Motor neuron (in vitro differentiated cells): ENCODE data around the gene ZNF629. TPM values are rescaled to one million over a fixed set of nuclear protein-coding genes. Genes with fewer than 3 reads are reported as not detected.

Experiments
- ATAC-seq, 8 experiments: fragments of 200-7000 bp; cut with Tn5 transposase; replicated peaks in 6 of 8; 2 replicates each; pipeline ENCODE4 v1.8.0; 2021; ENCODE audit warnings: mild to moderate bottlenecking in 8 of 8, moderate library complexity in 8 of 8
- H3K27ac ChIP-seq, 2 donors: fragments of 250-450 bp; sonication (Bioruptor Pico); 2 replicates each; pipeline ENCODE4 v1.9.0; 2021; ENCODE audit warnings: antibody characterized with exemption in 2 of 2, mild to moderate bottlenecking in 2 of 2, moderate library complexity in 1 of 2
- H3K4me1 ChIP-seq, 2 donors: fragments of 250-450 bp; sonication (Bioruptor Pico); replicated peaks in 1 of 2; 2 replicates each; pipeline ENCODE4 v1.6.1; 2021; ENCODE audit warnings: antibody characterized with exemption in 2 of 2, mild to moderate bottlenecking in 2 of 2, moderate library complexity in 1 of 2
- H3K4me3 ChIP-seq, 5 donors: fragments of 250-450 bp; sonication (Bioruptor Pico); 2 replicates each; pipeline ENCODE4 v1.9.0; 2021; ENCODE audit warnings: antibody characterized with exemption in 5 of 5, mild to moderate bottlenecking in 5 of 5, moderate library complexity in 4 of 5
- WGBS, 10 experiments: fragments of 450-650 bp; shearing (Covaris generic); methylation state at CpG; one replicate each; pipeline ENCODE4 v1.0.0; 2022; 5-methylcytosine and 5-hydroxymethylcytosine counted together
- in situ Hi-C, 9 experiments: fragments of 400-800 bp; cut with MboI; loops; one replicate each; pipeline ENCODE4 v1.15.0; 2021; ENCODE audit warnings: low sequenced_read_pairs in 9 of 9, low pct_unique_long_range_greater_than_20kb in 2 of 9; ENCODE audit not compliant: unreplicated experiment in 9 of 9
- total RNA-seq, 8 experiments: library from RNA; unstranded; fragments of 300-600 nt; gene quantifications; 2 replicates each; pipeline versions ENCODE4 v1.2.3 to v1.2.4, GENCODE V29; 2022

ZNF629 gene
- total RNA-seq, 8 experiments from 2014 or later: 7.9 to 32.4 (median 21.1) TPM

GRCh38 chr16:30783280-30784109 lies 3.5 kb downstream of the ZNF629 start:
- 93 to 100% (median 98%) methylated on average over 3 to 13 of the region's 57 CpGs; no CpG with 5 or more reads in 5 of the 10 experiments for WGBS, 10 experiments
- no peak overlapping the region for H3K4me3 ChIP-seq
- ATAC-seq: no peak
- in situ Hi-C loops: loop anchor here in 2 of 9 experiments (25.0 kb wide), 1 partner anchor 104 kb away; the partner anchor contains the start of genes BCL7C (in 2 of the 2) and CTF1 (in 2 of the 2)
- H3K4me1 ChIP-seq: peaks cover 7 to 12% of the 10 kb centered on the region in 2 donors
- H3K27ac ChIP-seq: no peak overlapping the region

GRCh38 chr16:30782486-30783279 lies 4.3 kb downstream of the ZNF629 start:
- Histone ChIP-seq H3K4me1 (peaks cover 8 to 9% of the 10 kb centered on the region in 2 donors), H3K4me3 (no peak overlapping the region), H3K27ac (no peak overlapping the region)
- WGBS, 10 experiments: 84 to 99% (median 97%) methylated on average over 8 to 29 of the region's 63 CpGs; no CpG with 5 or more reads in 4 of the 10 experiments
- ATAC-seq: no peak
- in situ Hi-C loops: loop anchor here in 2 of 9 experiments (25.0 kb wide), 1 partner anchor 105 kb away; the partner anchor contains the start of genes BCL7C (in 2 of the 2) and CTF1 (in 2 of the 2)

GRCh38 chr16:30780549-30780948 lies 6.5 kb downstream of the ZNF629 start:
- in situ Hi-C loops: loop anchor here in 2 of 9 experiments (25.0 kb wide), 1 partner anchor 107 kb away; the partner anchor contains the start of genes BCL7C (in 2 of the 2) and CTF1 (in 2 of the 2)
- 85 to 100% (median 91%) methylated on average over 1 to 4 of the region's 4 CpGs; no CpG with 5 or more reads in 4 of the 10 experiments for WGBS, 10 experiments
- Histone ChIP-seq H3K4me1 (peaks cover 15 to 18% of the 10 kb centered on the region in 2 donors), H3K4me3 (no peak overlapping the region), H3K27ac (no peak overlapping the region)
- no peak for ATAC-seq

- peaks cover 14 to 18% of the 10 kb centered on the region in 2 donors for H3K4me1 ChIP-seq
- in situ Hi-C loops: loop anchor here in 2 of 9 experiments (25.0 kb wide), 1 partner anchor 107 kb away; the partner anchor contains the start of genes BCL7C (in 2 of the 2) and CTF1 (in 2 of the 2)
- ATAC-seq: no peak
- H3K27ac ChIP-seq: no peak overlapping the region
- 71 to 100% methylated on average over 1 to 2 of the region's 3 CpGs; no CpG with 5 or more reads in 8 of the 10 experiments for WGBS, 10 experiments
- H3K4me3 ChIP-seq: no peak overlapping the region
These were observed 7.0 kb downstream of the ZNF629 start for GRCh38 chr16:30780021-30780420.

GRCh38 chr16:30779596-30779995 lies 7.4 kb downstream of the ZNF629 start:
- in situ Hi-C loops: loop anchor here in 2 of 9 experiments (25.0 kb wide), 1 partner anchor 108 kb away; the partner anchor contains the start of genes BCL7C (in 2 of the 2) and CTF1 (in 2 of the 2)
- 20 to 100% (median 93%) methylated on average over 1 to 3 of the region's 6 CpGs; no CpG with 5 or more reads in 4 of the 10 experiments for WGBS, 10 experiments
- no peak for ATAC-seq

GRCh38 chr16:30778549-30779244 lies 8.3 kb downstream of the ZNF629 start:
- H3K4me3 ChIP-seq: no peak overlapping the region
- no peak for ATAC-seq
- H3K4me1 ChIP-seq: peaks cover 20 to 22% of the 10 kb centered on the region in 2 donors
- no peak overlapping the region for H3K27ac ChIP-seq
- WGBS, 10 experiments: 33 to 100% (median 100%) methylated on average over 1 to 2 of the region's 14 CpGs; no CpG with 5 or more reads in 7 of the 10 experiments
- in situ Hi-C loops: loop anchor here in 2 of 9 experiments (25.0 kb wide), 1 partner anchor 109 kb away; the partner anchor contains the start of genes BCL7C (in 2 of the 2) and CTF1 (in 2 of the 2)

More at GRCh38 chr16:30779596-30779995, 7.4 kb downstream of the ZNF629 start:
- Histone ChIP-seq H3K4me3 (no peak overlapping the region), H3K27ac (no peak overlapping the region), H3K4me1 (peaks cover 18 to 22% of the 10 kb centered on the region in 2 donors)

- ATAC-seq: no peak
- H3K4me3 ChIP-seq: no peak overlapping the region
- H3K4me1 ChIP-seq: peaks cover 20 to 22% of the 10 kb centered on the region in 2 donors
- in situ Hi-C loops: loop anchor here in 2 of 9 experiments (25.0 kb wide), 1 partner anchor 110 kb away; the partner anchor contains the start of genes BCL7C (in 2 of the 2) and CTF1 (in 2 of the 2)
- H3K27ac ChIP-seq: no peak overlapping the region
- WGBS, 10 experiments: 60 to 100% (median 90%) methylated on average over 1 to 2 of the region's 7 CpGs; no CpG with 5 or more reads in 6 of the 10 experiments
These were observed 9.3 kb downstream of the ZNF629 start for GRCh38 chr16:30777591-30778297.

- H3K4me3 ChIP-seq: peak overlapping the region; percentile 50 to 62 (median 59)
- 0 to 1% (median 0%) methylated on average over 1 to 24 of the region's 81 CpGs; no CpG with 5 or more reads in 4 of the 10 experiments for WGBS, 10 experiments
- in situ Hi-C loops: loop anchor here in 2 of 9 experiments (25.0 kb wide), 1 partner anchor 112 kb away; the partner anchor contains the start of genes BCL7C (in 2 of the 2) and CTF1 (in 2 of the 2)
- peak; percentile 71 to 91 (median 88) for ATAC-seq
- H3K27ac ChIP-seq: peak overlapping the region; percentile 89 to 94
- peaks cover 20 to 22% of the 10 kb centered on the region in 2 donors for H3K4me1 ChIP-seq
These were observed 11.4 kb downstream of the ZNF629 start for GRCh38 chr16:30775392-30776188.

- H3K27ac ChIP-seq: peak overlapping the region; percentile 89 to 94
- 0 to 71% (median 38%) methylated on average over 1 to 4 of the region's 15 CpGs; no CpG with 5 or more reads in 6 of the 10 experiments for WGBS, 10 experiments
- H3K4me1 ChIP-seq: peaks cover 20 to 22% of the 10 kb centered on the region in 2 donors
- peak overlapping the region; percentile 50 to 62 (median 59) for H3K4me3 ChIP-seq
- in situ Hi-C loops: loop anchor here in 2 of 9 experiments (25.0 kb wide), 1 partner anchor 112 kb away; the partner anchor contains the start of genes BCL7C (in 2 of the 2) and CTF1 (in 2 of the 2)
- ATAC-seq: no peak
These were observed 11.9 kb downstream of the ZNF629 start for GRCh38 chr16:30775131-30775391.

- ATAC-seq: peak; percentile 1 to 22 (median 8)
- 17 to 80% (median 70%) methylated on average over 1 to 4 of the region's 8 CpGs; no CpG with 5 or more reads in 5 of the 10 experiments for WGBS, 10 experiments
- Histone ChIP-seq H3K4me3 (peak overlapping the region; percentile 50 to 62 (median 59)), H3K4me1 (peaks cover 20 to 22% of the 10 kb centered on the region in 2 donors), H3K27ac (peak overlapping the region; percentile 89 to 94)
- in situ Hi-C loops: loop anchor here in 2 of 9 experiments (25.0 kb wide), 1 partner anchor 113 kb away; the partner anchor contains the start of genes BCL7C (in 2 of the 2) and CTF1 (in 2 of the 2)
These were observed 12.5 kb downstream of the ZNF629 start for GRCh38 chr16:30774367-30775130.
